ENCODE data around the gene SLC39A12. TPM values are rescaled to one million over a fixed set of nuclear protein-coding genes. Genes with fewer than 3 reads are reported as not detected.

The SLC39A12 gene
- total and polyA plus RNA-seq, 2 of the 13 experiments (the other 11 are each of a cell fraction or from before 2014, with no cell fraction given) = not detected

DNA sequence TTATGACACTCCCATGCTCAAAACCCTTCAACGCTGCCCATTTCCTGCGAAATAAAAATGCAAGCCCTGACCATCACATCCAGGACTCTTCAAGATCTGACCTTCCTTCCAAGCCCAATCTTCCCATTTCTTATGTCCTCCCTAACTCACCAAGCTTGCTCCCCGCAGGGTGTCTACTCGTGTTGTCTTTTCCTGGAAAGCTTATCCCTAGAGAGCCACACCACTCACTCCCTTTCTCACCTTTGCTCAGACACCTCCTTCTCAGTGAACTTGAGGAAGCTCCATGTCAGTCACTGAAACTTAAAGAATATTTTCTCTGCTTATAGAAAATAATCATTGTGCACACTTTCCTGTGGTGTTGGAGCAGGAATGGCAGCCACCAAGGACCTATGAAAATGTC lies 134.1 kb downstream of the SLC39A12 start:
- Histone ChIP-seq H3K4me3 (replicated peaks in 1 of 3; ENCODE audit: insufficient read depth in 1 of 3, low read depth in 2 of 3, low read length in 3 of 3) (no peak overlapping the region), H3K4me2 (ENCODE audit: low read depth, low read length) (no peak overlapping the region), H3K9me3 (ENCODE audit: low read length) (no peaks in the 10 kb centered on the region), H3K79me2 (ENCODE audit: insufficient read depth, low read length) (no peaks in the 10 kb centered on the region), H3K4me1 (ENCODE audit: insufficient read depth, low read length) (no peaks in the 10 kb centered on the region), H4K20me1 (ENCODE audit: insufficient read depth, low read length) (no peaks in the 10 kb centered on the region), H3K36me3 (replicated peaks in 1 of 2; ENCODE audit: control insufficient read depth in 1 of 2, insufficient read depth in 2 of 2, low read length in 2 of 2) (no peaks in the 10 kb centered on the region), H3K9ac (ENCODE audit: insufficient read depth, low read depth, low read length) (no peak overlapping the region), H3K27me3 (ENCODE audit: control insufficient read depth in 1 of 2, insufficient read depth in 2 of 2, low read length in 2 of 2) (peaks cover 0 to 1% of the 10 kb centered on the region in 2 experiments; a peak in 1 of 5 replicates), H3K27ac (ENCODE audit: extremely low read length, insufficient read depth, low read length) (no peak overlapping the region), H2AFZ (ENCODE audit: low read length) (no peak overlapping the region)
- CTCF ChIA-PET (ENCODE audit: low intra/inter-chr PET ratio, low total read pairs) = no interaction called here
- POLR2A ChIA-PET = no interaction called here
- no peak for ATAC-seq
- WGBS (ENCODE audit: low lambda C conversion rate) = 19% methylated on average over 4 of the region's 4 CpGs
- FAIRE-seq = no peak
- no TSS peak for BruUV-seq (replicated peaks)
- intact Hi-C loops (cut with micrococcal nuclease; ENCODE audit: unreplicated experiment) (no loop called here), in situ Hi-C loops (cut with HindIII; ENCODE audit: extremely low pct_ligation_motif_present, low pct_unique_long_range_greater_than_20kb) (no loop called here)
- TF ChIP-seq GTF2F1 (IDR thresholded peaks at IDR 0.05; ENCODE audit: low read length) (no peak), ZBTB7B (CRISPR knock-in tag; IDR thresholded peaks at IDR 0.05) (no peak), SOX5 (CRISPR knock-in tag; IDR thresholded peaks at IDR 0.05; ENCODE audit: borderline replicate concordance) (no peak)
- TF ChIP-seq, protein P1, sequence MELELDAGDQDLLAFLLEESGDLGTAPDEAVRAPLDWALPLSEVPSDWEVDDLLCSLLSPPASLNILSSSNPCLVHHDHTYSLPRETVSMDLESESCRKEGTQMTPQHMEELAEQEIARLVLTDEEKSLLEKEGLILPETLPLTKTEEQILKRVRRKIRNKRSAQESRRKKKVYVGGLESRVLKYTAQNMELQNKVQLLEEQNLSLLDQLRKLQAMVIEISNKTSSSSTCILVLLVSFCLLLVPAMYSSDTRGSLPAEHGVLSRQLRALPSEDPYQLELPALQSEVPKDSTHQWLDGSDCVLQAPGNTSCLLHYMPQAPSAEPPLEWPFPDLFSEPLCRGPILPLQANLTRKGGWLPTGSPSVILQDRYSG (CRISPR knock-in tag; IDR thresholded peaks at IDR 0.05) = no peak
- DNase-seq (ENCODE audit: low spot score) = no peak

DNA sequence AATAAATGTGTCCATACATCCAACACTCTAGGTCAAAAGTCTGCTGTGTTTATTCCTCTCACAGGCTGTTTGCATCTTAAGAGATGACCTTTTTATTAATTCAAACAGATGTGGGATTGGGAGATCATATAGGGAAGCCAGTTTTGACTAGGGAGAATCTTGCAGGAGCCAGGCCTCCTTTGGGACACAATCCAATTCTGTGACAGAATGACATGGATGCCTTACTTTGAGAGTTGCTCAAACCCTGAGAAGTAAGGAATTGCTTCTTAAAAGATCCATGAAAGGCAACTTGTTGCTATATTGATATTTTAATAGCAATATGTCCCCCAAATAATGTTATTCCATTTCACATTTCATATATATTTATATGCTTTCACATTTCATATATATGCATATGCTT lies 135.0 kb downstream of the SLC39A12 start:
- POLR2A ChIA-PET = no interaction called here
- no peak for TF ChIP-seq ZNF790 (CRISPR knock-in tag; IDR thresholded peaks at IDR 0.05; ENCODE audit: borderline replicate concordance)
- TF ChIP-seq, protein P2, sequence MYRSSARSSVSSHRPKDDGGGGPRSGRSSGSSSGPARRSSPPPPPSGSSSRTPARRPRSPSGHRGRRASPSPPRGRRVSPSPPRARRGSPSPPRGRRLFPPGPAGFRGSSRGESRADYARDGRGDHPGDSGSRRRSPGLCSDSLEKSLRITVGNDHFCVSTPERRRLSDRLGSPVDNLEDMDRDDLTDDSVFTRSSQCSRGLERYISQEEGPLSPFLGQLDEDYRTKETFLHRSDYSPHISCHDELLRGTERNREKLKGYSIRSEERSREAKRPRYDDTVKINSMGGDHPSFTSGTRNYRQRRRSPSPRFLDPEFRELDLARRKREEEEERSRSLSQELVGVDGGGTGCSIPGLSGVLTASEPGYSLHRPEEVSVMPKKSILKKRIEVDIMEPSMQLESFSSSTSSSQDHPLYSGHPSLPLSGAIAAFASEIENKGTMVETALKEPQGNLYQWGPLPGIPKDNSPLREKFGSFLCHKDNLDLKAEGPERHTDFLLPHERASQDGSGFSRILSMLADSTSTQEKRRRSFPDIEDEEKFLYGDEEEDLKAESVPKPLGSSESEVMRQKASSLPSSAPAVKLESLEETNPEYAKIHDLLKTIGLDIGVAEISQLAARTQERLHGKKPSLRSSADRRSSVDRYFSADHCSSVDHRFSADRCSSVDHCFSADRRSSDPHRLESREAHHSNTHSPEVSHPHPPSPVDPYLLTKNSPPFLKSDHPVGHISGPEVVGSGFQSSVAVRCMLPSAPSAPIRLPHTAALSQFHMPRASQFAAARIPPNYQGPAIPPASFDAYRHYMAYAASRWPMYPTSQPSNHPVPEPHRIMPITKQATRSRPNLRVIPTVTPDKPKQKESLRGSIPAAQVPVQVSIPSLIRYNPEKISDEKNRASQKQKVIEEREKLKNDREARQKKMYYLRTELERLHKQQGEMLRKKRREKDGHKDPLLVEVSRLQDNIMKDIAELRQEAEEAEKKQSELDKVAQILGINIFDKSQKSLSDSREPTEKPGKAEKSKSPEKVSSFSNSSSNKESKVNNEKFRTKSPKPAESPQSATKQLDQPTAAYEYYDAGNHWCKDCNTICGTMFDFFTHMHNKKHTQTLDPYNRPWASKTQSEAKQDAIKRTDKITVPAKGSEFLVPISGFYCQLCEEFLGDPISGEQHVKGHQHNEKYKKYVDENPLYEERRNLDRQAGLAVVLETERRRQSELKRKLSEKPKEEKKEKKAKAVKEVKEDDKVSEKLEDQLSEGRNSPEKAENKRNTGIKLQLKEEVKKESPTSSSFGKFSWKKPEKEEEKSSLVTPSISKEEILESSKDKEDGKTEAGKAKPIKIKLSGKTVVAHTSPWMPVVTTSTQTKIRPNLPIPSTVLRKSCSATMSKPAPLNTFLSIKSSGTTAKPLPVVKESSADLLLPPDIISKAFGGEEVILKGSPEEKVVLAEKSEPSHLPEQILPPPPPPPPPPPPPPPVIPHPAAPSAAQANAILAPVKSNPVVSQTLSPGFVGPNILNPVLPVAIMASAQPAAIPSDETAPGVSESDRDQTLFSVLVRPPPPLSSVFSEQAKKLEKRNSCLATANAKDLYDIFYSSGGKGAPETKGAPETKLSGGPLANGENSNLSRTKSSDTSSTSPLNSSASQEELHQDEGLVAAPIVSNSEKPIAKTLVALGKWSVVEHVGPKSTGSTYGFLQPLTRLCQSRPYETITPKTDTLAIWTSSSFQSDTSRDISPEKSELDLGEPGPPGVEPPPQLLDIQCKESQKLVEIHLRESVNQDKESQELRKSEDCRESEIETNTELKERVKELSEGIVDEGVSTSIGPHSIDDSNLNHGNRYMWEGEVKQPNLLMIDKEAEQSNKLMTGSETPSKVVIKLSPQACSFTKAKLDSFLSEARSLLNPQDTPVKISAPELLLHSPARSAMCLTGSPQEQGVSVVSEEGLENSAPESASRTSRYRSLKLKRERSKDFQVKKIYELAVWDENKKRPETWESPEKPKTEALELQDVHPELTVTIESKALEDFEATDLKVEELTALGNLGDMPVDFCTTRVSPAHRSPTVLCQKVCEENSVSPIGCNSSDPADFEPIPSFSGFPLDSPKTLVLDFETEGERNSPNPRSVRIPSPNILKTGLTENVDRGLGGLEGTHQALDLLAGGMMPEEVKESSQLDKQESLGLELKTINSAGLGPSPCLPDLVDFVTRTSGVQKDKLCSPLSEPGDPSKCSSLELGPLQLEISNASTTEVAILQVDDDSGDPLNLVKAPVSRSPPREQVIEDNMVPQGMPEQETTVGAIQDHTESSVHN (CRISPR knock-in tag; IDR thresholded peaks at IDR 0.05) = no peak
- no peak for TF ChIP-seq ZNF180 (CRISPR knock-in tag; IDR thresholded peaks at IDR 0.05; ENCODE audit: borderline replicate concordance, low read depth)
- TF ChIP-seq STAT5B (CRISPR knock-in tag; IDR thresholded peaks at IDR 0.05) = no peak
- TF ChIP-seq CEBPG (CRISPR knock-in tag; IDR thresholded peaks at IDR 0.05) = no peak

More for the DNA sequence above, 135.0 kb downstream of the SLC39A12 start:
- Histone ChIP-seq H4K20me1 (ENCODE audit: insufficient read depth, low read length) (no peaks in the 10 kb centered on the region), H2AFZ (ENCODE audit: low read length) (no peak overlapping the region), H3K27me3 (ENCODE audit: control insufficient read depth in 1 of 2, insufficient read depth in 2 of 2, low read length in 2 of 2) (peaks cover 0 to 1% of the 10 kb centered on the region in 2 experiments; a peak in 1 of 5 replicates), H3K9ac (ENCODE audit: insufficient read depth, low read depth, low read length) (no peak overlapping the region), H3K36me3 (replicated peaks in 1 of 2; ENCODE audit: control insufficient read depth in 1 of 2, insufficient read depth in 2 of 2, low read length in 2 of 2) (no peaks in the 10 kb centered on the region), H3K4me3 (replicated peaks in 1 of 3; ENCODE audit: insufficient read depth in 1 of 3, low read depth in 2 of 3, low read length in 3 of 3) (no peak overlapping the region), H3K4me1 (ENCODE audit: insufficient read depth, low read length) (no peaks in the 10 kb centered on the region), H3K9me3 (ENCODE audit: low read length) (no peaks in the 10 kb centered on the region), H3K4me2 (ENCODE audit: low read depth, low read length) (no peak overlapping the region), H3K79me2 (ENCODE audit: insufficient read depth, low read length) (no peaks in the 10 kb centered on the region), H3K27ac (ENCODE audit: extremely low read length, insufficient read depth, low read length) (no peak overlapping the region)
- no peak for ATAC-seq
- no peak for DNase-seq (ENCODE audit: low spot score)
- no peak for FAIRE-seq
- BruUV-seq (replicated peaks) = no TSS peak
- intact Hi-C loops (cut with micrococcal nuclease; ENCODE audit: unreplicated experiment) (no loop called here), in situ Hi-C loops (cut with HindIII; ENCODE audit: extremely low pct_ligation_motif_present, low pct_unique_long_range_greater_than_20kb) (no loop called here)
- CTCF ChIA-PET (ENCODE audit: low intra/inter-chr PET ratio, low total read pairs) = no interaction called here

All from HepG2 (cell line).